Tibial nerve (tissue), 4 donors: ENCODE data around the gene PCBD1. TPM values are rescaled to one million over a fixed set of nuclear protein-coding genes. Genes with fewer than 3 reads are reported as not detected.

ENCODE experiments used
- DNase-seq, 2 donors: peaks; one replicate each; pipeline ENCODE4 v3.0.0-alpha.2; 2019; ENCODE audit warnings: low spot score in 2 of 2
- H3K27ac ChIP-seq, 4 donors: fragments of 200-600 bp; sonication (generic) in 3 of 4; one replicate each; pipeline ENCODE4 v1.5.1; 2017 to 2019; ENCODE audit warnings: mild to moderate bottlenecking in 1 of 4
- H3K27me3 ChIP-seq, 2 donors: fragments of 200-600 bp; sonication (generic) in 1 of 2; one replicate each; pipeline versions ENCODE4 v1.5.1 to v1.6.0; 2017 to 2019
- H3K36me3 ChIP-seq, 3 donors: fragments of 200-600 bp; sonication (generic); one replicate each; pipeline ENCODE4 v1.5.1; 2018 to 2019
- H3K4me1 ChIP-seq, 4 donors: fragments of 200-600 bp; sonication (generic) in 3 of 4; one replicate each; pipeline ENCODE4 v1.5.1; 2017 to 2019
- H3K4me3 ChIP-seq, 4 donors: fragments of 200-600 bp; sonication (generic) in 3 of 4; one replicate each; pipeline ENCODE4 v1.5.1; 2017 to 2019; ENCODE audit warnings: mild to moderate bottlenecking in 1 of 4, moderate library complexity in 1 of 4
- H3K9me3 ChIP-seq, 4 donors: fragments of 200-600 bp; sonication (generic) in 3 of 4; one replicate each; pipeline ENCODE4 v1.5.1; 2017 to 2019
- CTCF ChIP-seq, 5 experiments: fragments of 200-600 bp in 3 of 5; fragments of 450-650 bp in 2 of 5; sonication (generic) in 3 of 5; IDR thresholded peaks; one replicate each; pipeline ENCODE4 v1.5.1; 2016 to 2019; ENCODE audit warnings: antibody characterized with exemption in 5 of 5, mild to moderate bottlenecking in 3 of 5, moderate library complexity in 2 of 5
- EP300 ChIP-seq, 2 donors: sonication (generic); formaldehyde crosslinking; IDR thresholded peaks; one replicate each; pipeline ENCODE4 v1.6.1; 2017; ENCODE audit warnings: antibody characterized with exemption in 2 of 2, mild to moderate bottlenecking in 1 of 2
- POLR2A ChIP-seq, 2 donors: fragments of 450-650 bp; IDR thresholded peaks; one replicate each; pipeline ENCODE4 v1.6.1; 2017; ENCODE audit warnings: antibody characterized with exemption in 2 of 2, mild to moderate bottlenecking in 2 of 2, moderate library complexity in 2 of 2
- WGBS, 2 donors: methylation state at CpG; one replicate each; pipeline ENCODE4 v1.1.5; 2018; 5-methylcytosine and 5-hydroxymethylcytosine counted together
- total RNA-seq, 4 donors: library from RNA; depleted of rRNA; stranded (reverse); fragments of >200 nt; gene quantifications; one replicate each; pipeline ENCODE4 v1.1.0, GENCODE V29; 2016

PCBD1 gene
- total RNA-seq, 4 donors from 2014 or later, result 32.2 to 57.7 (median 39.1) TPM

- H3K4me1 ChIP-seq, result no peaks in the 10 kb centered on the region
- 93 to 100% methylated on average over 1 of the region's 1 CpG for WGBS, 2 donors
- H3K4me3 ChIP-seq, result no peak overlapping the region
- no peak overlapping the region for H3K27ac ChIP-seq
- TF ChIP-seq EP300 (IDR thresholded peaks at IDR 0.05) (no peak), POLR2A (IDR thresholded peaks at IDR 0.05) (no peak), CTCF (IDR thresholded peaks at IDR 0.05) (no peak)
- no peaks in the 10 kb centered on the region for H3K9me3 ChIP-seq
- H3K27me3 ChIP-seq, result no peaks in the 10 kb centered on the region
- DNase-seq, result no peak
- H3K36me3 ChIP-seq, result no peaks in the 10 kb centered on the region
Measured at GRCh38 chr10:70934701-70935100, 46.3 kb upstream of the PCBD1 start.

DNA sequence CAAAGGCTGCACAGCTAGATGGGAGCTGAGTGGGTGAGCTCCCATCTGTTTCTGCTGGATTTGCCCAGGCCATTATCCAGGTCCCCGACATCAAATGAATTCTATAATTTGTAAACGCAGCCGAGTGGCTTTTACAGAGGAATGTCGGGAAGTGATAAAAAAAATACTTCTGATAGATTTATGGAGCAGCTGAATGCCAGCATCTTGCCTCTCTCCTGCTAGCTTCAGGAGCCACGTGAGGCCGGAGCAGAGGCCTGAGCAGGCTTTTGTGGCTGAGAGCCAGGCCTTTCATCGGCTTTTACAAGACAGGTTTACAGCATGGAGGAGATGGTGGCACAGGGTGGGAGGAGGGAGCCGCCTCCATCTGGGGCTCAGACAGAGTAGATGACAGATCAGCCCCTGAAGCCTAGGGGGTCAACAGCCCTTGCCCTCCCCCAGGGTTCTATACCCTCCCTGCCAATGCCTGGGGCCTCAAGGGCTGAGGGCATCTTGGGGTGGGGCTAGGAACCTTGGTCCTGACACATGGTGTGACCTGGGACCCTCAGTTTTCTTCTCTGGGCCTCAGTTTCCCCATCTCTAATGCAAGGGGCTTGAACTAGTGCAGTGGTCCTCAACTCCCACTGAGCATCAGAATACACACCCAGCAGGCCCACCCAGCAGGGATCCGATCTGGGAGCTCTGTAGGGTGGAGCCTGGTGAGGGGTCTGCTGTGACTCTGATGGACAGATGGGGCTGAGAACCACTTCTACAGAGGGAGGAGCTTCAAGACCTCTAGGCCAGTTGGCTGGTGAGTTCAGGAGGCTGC lies 44.2 kb upstream of the PCBD1 start:
- no peak overlapping the region for H3K4me3 ChIP-seq
- no peaks in the 10 kb centered on the region for H3K9me3 ChIP-seq
- H3K36me3 ChIP-seq, result no peaks in the 10 kb centered on the region
- DNase-seq, result no peak
- H3K27ac ChIP-seq, result no peak overlapping the region
- TF ChIP-seq EP300 (IDR thresholded peaks at IDR 0.05), result no peak
- no peak for TF ChIP-seq CTCF (IDR thresholded peaks at IDR 0.05)
- no peak for TF ChIP-seq POLR2A (IDR thresholded peaks at IDR 0.05)
- H3K4me1 ChIP-seq, result no peaks in the 10 kb centered on the region
- WGBS, 2 donors, result 46 to 53% methylated on average over 9 of the region's 9 CpGs
- no peaks in the 10 kb centered on the region for H3K27me3 ChIP-seq

DNA sequence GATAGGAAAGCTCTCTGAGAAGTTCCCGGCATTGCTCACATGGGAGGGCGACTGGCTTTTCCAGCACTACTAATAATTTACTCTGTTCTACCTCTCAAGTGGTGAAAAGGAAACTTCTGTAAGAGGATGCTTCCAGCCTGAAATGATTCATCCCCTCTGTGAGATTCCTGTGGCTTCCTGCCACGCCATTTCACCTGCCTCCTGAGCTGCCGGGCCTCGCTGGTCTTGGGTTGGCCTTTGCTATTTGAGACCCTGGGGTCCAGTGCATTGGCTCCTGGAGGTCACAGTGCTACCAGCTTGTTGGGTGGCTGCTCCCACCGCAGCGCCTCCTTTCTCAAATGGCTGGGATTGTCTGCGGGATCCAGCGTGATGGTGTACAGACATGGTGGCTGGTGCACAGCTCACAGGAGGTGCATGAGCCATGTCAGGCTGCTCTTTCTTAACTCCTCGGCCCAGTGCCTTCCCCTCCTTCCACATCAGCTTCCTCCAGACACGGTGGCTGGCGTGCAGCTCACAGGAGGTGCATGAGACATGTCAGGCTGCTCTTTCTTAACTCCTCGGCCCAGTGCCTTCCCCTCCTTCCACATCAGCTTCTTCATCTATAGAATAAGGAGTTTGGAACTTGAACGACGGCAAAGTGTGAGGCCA lies 42.9 kb upstream of the PCBD1 start:
- H3K27me3 ChIP-seq, result no peaks in the 10 kb centered on the region
- no peaks in the 10 kb centered on the region for H3K9me3 ChIP-seq
- 76 to 81% methylated on average over 15 of the region's 15 CpGs for WGBS, 2 donors
- H3K4me1 ChIP-seq, result no peaks in the 10 kb centered on the region
- no peaks in the 10 kb centered on the region for H3K36me3 ChIP-seq
- H3K27ac ChIP-seq, result no peak overlapping the region
- no peak for DNase-seq
- TF ChIP-seq EP300 (IDR thresholded peaks at IDR 0.05), result no peak
- no peak for TF ChIP-seq CTCF (IDR thresholded peaks at IDR 0.05)
- H3K4me3 ChIP-seq, result no peak overlapping the region

- no peak overlapping the region for H3K27ac ChIP-seq
- no peaks in the 10 kb centered on the region for H3K27me3 ChIP-seq
- H3K4me3 ChIP-seq, result no peak overlapping the region
- no peak for DNase-seq
- H3K4me1 ChIP-seq, result peaks cover 0 to 3% (median 0%) of the 10 kb centered on the region in 4 donors
- 55 to 58% methylated on average over 17 of the region's 17 CpGs for WGBS, 2 donors
- H3K9me3 ChIP-seq, result no peaks in the 10 kb centered on the region
- TF ChIP-seq POLR2A (IDR thresholded peaks at IDR 0.05), result no peak
- no peak for TF ChIP-seq CTCF (IDR thresholded peaks at IDR 0.05)
- no peak for TF ChIP-seq EP300 (IDR thresholded peaks at IDR 0.05)
- H3K36me3 ChIP-seq, result no peaks in the 10 kb centered on the region
Measured at GRCh38 chr10:70930263-70931000, 42.1 kb upstream of the PCBD1 start.

DNA sequence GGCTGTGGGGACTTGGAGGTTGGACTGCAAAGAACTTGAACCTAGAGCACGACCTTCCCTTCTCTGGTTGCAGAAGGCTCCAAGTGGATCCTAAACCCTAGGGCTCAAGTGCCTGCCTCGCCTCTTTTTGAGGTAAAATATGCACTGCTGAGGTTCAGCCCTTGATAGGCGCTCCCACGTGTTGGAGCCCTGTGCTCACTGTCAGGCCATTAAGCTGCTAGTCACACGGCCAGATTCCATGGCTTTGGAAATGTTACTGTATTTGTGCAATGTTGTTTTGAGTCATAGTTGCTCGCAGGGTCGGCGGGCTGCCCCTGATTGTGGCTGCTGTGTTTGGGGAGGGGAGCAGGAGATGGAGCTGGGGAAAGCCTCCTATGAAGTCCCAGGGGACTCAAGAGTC lies 39.8 kb upstream of the PCBD1 start:
- Histone ChIP-seq H3K27ac (no peak overlapping the region), H3K36me3 (no peaks in the 10 kb centered on the region), H3K27me3 (no peaks in the 10 kb centered on the region), H3K4me1 (peaks cover 0 to 4% (median 0%) of the 10 kb centered on the region in 4 donors), H3K9me3 (no peaks in the 10 kb centered on the region), H3K4me3 (no peak overlapping the region)
- 61 to 73% methylated on average over 8 of the region's 8 CpGs for WGBS, 2 donors
- no peak for DNase-seq
- TF ChIP-seq EP300 (IDR thresholded peaks at IDR 0.05), result no peak
- TF ChIP-seq POLR2A (IDR thresholded peaks at IDR 0.05), result no peak
- no peak for TF ChIP-seq CTCF (IDR thresholded peaks at IDR 0.05)
